ENCODE measurements around the gene UBE2S. TPM values are rescaled to one million over a fixed set of nuclear protein-coding genes. Genes with fewer than 3 reads are reported as not detected.
"Not testable (repeated sequence)": the region's sequence is repeated elsewhere in the genome, so short reads cannot be mapped to it uniquely, and the experiment has no call there.

UBE2S gene
- total RNA-seq, 2 experiments from 2014 or later = 333 to 353 TPM

- no peak for ATAC-seq
- no peak overlapping the region for H3K27ac Mint-ChIP-seq
These were observed 5.1 kb downstream of the UBE2S start for GRCh38 chr19:55402509-55402908.

GRCh38 chr19:55401390-55401789, 6.2 kb downstream of the UBE2S start:
- H3K27me3 Mint-ChIP-seq (ENCODE audit: low read depth); H3K4me3 Mint-ChIP-seq; DNase-seq; H3K27ac Mint-ChIP-seq; H3K9me3 Mint-ChIP-seq (ENCODE audit: insufficient read depth); ATAC-seq; CTCF ChIA-PET: not testable (repeated sequence)
- Mint-ChIP-seq H3K36me3 (ENCODE audit: low read depth) (peaks cover 63% of the 10 kb centered on the region), H3K4me1 (ENCODE audit: low read depth) (peaks cover 51% of the 10 kb centered on the region)
- POLR2A ChIA-PET = interaction anchor here (10.8 kb wide), 1 partner anchor 13 kb away, joined by 213 read pairs; the partner anchor contains the start of genes RPL28 and TMEM238

More at GRCh38 chr19:55402509-55402908, 5.1 kb downstream of the UBE2S start:
- ChIA-PET POLR2A (interaction anchor here (0.5 to 10.8 kb wide), 4 partner anchors 14 to 99 kb away, joined by 3 to 213 read pairs (median 3); partner anchors contain the start of genes KMT5C, RPL28 and TMEM238), CTCF (interaction anchor here (1.1 kb wide), 1 partner anchor 15 kb away, joined by 3 read pairs; no protein-coding TSS in a partner anchor)
- no peak overlapping the region for H3K4me3 Mint-ChIP-seq
- DNase-seq = no peak
- no peaks in the 10 kb centered on the region for H3K27me3 Mint-ChIP-seq (ENCODE audit: low read depth)
- H3K4me1 Mint-ChIP-seq (ENCODE audit: low read depth) = peaks cover 54% of the 10 kb centered on the region
- H3K36me3 Mint-ChIP-seq (ENCODE audit: low read depth) = peaks cover 70% of the 10 kb centered on the region
- no peaks in the 10 kb centered on the region for H3K9me3 Mint-ChIP-seq (ENCODE audit: insufficient read depth)

DNA sequence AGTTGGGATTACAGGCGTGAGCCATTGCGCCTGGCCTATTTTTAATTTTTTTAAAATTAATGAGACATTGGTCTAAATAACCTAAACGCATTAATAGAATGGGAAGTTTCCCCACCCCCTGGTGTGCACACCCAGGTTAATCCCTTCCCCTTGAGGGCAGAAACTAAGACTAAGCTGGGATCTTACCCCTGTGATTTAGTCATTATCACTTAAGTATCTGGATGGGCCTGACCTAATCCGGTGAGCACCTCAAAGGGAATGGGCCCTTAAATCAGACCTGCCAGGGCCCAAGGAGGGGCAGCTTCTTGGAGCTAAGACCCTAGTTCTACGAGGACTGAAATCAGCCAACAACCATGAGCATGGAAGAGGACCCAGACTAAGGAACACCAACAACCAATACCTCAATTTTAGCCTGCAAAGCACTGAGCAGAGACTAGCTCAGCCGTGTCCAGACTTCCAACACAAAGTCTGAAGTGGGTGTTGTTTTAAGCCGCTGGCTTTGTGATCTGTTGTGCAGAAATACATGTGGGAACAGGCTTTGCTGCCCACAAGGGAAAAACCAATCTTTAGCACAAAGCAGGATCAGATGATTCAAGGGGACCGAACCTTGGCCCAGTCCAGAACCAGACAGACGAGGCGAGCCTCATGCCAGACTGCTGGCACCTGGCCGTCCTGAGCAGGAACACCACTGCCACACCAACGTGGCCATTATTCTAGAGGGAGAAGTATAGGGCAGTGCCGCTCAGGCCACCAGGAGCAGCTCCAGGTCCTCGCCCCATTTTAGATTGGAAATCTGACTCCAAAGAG, 7.1 kb downstream of the UBE2S start:
- peaks cover 42% of the 10 kb centered on the region for H3K4me1 Mint-ChIP-seq (ENCODE audit: low read depth)
- no peak for DNase-seq
- no peak overlapping the region for H3K4me3 Mint-ChIP-seq
- no peaks in the 10 kb centered on the region for H3K9me3 Mint-ChIP-seq (ENCODE audit: insufficient read depth)
- H3K27ac Mint-ChIP-seq = no peak overlapping the region
- H3K36me3 Mint-ChIP-seq (ENCODE audit: low read depth) = peaks cover 54% of the 10 kb centered on the region
- ChIA-PET POLR2A (interaction anchor here (10.8 kb wide), 1 partner anchor 12 kb away, joined by 213 read pairs; the partner anchor contains the start of genes RPL28 and TMEM238), CTCF (no interaction called here)
- no peaks in the 10 kb centered on the region for H3K27me3 Mint-ChIP-seq (ENCODE audit: low read depth)
- no peak for ATAC-seq

- DNase-seq (no peak), ATAC-seq (no peak)
- Mint-ChIP-seq H3K27ac (peak overlapping the region; percentile 40), H3K27me3 (ENCODE audit: low read depth) (no peaks in the 10 kb centered on the region), H3K4me1 (ENCODE audit: low read depth) (peaks cover 31% of the 10 kb centered on the region), H3K9me3 (ENCODE audit: insufficient read depth) (no peaks in the 10 kb centered on the region), H3K4me3 (no peak overlapping the region), H3K36me3 (ENCODE audit: low read depth) (peaks cover 38% of the 10 kb centered on the region)
- POLR2A ChIA-PET = interaction anchor here (0.6 to 10.8 kb wide), 5 partner anchors 8 to 933 kb away, joined by 3 to 213 read pairs (median 3); partner anchors contain the start of genes KMT5C, RPL28, TMEM238 and UBE2S
- CTCF ChIA-PET = no interaction called here
These were observed 9.2 kb downstream of the UBE2S start for GRCh38 chr19:55398200-55398925.

- CTCF ChIA-PET = no interaction called here
These were observed 14.5 kb downstream of the UBE2S start for GRCh38 chr19:55392820-55393761.

DNA sequence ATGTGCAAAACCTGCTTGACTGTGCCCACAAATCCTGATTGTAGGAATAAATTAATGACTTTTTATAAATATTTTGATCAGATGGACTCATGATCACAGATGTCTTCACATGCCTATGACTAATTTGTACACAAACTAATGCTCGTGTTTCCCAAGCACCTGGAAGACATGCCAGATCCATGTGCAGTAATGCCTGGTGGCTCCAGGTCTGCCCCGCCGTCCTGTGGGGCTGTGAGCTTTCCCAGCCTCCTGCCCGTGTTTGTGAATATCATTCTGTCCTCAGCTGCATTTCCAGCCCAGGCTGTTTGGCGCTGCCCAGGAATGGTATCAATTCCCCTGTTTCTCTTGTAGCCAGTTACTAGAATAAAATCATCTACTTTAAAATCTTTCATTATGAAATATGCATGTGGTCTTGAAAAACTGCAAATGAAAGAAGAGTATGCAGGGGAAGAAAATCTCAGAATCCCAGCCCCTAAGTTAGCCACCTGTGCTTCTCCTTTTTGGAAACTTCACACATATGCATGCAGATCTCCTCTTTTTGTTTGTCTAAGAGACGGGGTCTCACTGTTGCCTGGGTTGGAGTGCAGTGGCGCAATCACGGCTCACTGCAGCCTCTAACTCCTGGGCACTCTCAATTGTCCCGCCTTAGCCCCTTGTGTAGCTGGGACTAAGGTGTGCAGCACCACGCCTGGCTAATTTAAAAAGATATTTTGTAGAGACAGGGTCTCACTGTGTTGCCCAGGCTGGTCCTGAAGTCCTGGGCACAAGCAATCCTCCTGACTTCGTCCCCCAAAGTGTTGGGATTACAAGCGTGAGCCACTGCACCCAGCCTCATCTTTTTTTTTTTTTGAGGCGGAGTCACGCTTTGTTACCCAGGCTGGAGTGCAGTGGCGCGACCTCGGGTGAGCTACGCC, 15.6 kb downstream of the UBE2S start:
- no peak for ATAC-seq
- no peak overlapping the region for H3K4me3 Mint-ChIP-seq
- no peak overlapping the region for H3K27ac Mint-ChIP-seq

More at GRCh38 chr19:55392820-55393761, 14.5 kb downstream of the UBE2S start:
- Mint-ChIP-seq H3K27ac (no peak overlapping the region), H3K4me1 (ENCODE audit: low read depth) (peaks cover 29% of the 10 kb centered on the region), H3K4me3 (no peak overlapping the region), H3K36me3 (ENCODE audit: low read depth) (peaks cover 29% of the 10 kb centered on the region), H3K9me3 (ENCODE audit: insufficient read depth) (no peaks in the 10 kb centered on the region), H3K27me3 (ENCODE audit: low read depth) (no peaks in the 10 kb centered on the region)
- POLR2A ChIA-PET = interaction anchor here (14.2 kb wide), 1 partner anchor 10 kb away, joined by 213 read pairs; the partner anchor contains the start of gene UBE2S
- ATAC-seq = no peak
- DNase-seq = no peak

GRCh38 chr19:55391191-55391670, 16.4 kb downstream of the UBE2S start:
- Mint-ChIP-seq H3K27ac (no peak overlapping the region), H3K4me1 (ENCODE audit: low read depth) (peaks cover 41% of the 10 kb centered on the region), H3K27me3 (ENCODE audit: low read depth) (no peaks in the 10 kb centered on the region), H3K4me3 (no peak overlapping the region), H3K9me3 (ENCODE audit: insufficient read depth) (no peaks in the 10 kb centered on the region), H3K36me3 (ENCODE audit: low read depth) (peaks cover 47% of the 10 kb centered on the region)
- CTCF ChIA-PET = no interaction called here
- POLR2A ChIA-PET = interaction anchor here (14.2 kb wide), 1 partner anchor 12 kb away, joined by 213 read pairs; the partner anchor contains the start of gene UBE2S
- no peak for ATAC-seq
- DNase-seq = no peak

More for the DNA sequence above, 15.6 kb downstream of the UBE2S start:
- ChIA-PET CTCF (no interaction called here), POLR2A (interaction anchor here (14.2 kb wide), 1 partner anchor 11 kb away, joined by 213 read pairs; the partner anchor contains the start of gene UBE2S)
- Mint-ChIP-seq H3K9me3 (ENCODE audit: insufficient read depth) (no peaks in the 10 kb centered on the region), H3K27me3 (ENCODE audit: low read depth) (no peaks in the 10 kb centered on the region), H3K4me1 (ENCODE audit: low read depth) (peaks cover 36% of the 10 kb centered on the region), H3K36me3 (ENCODE audit: low read depth) (peaks cover 40% of the 10 kb centered on the region)
- no peak for DNase-seq

- H3K27ac Mint-ChIP-seq = peak overlapping the region; percentile 68
- POLR2A ChIA-PET = interaction anchor here (14.2 kb wide), 1 partner anchor 12 kb away, joined by 213 read pairs; the partner anchor contains the start of gene UBE2S
- peaks cover 54% of the 10 kb centered on the region for H3K36me3 Mint-ChIP-seq (ENCODE audit: low read depth)
- H3K9me3 Mint-ChIP-seq (ENCODE audit: insufficient read depth) = no peaks in the 10 kb centered on the region
- no peak overlapping the region for H3K4me3 Mint-ChIP-seq
- CTCF ChIA-PET = no interaction called here
- H3K27me3 Mint-ChIP-seq (ENCODE audit: low read depth) = no peaks in the 10 kb centered on the region
- ATAC-seq (no peak), DNase-seq (no peak)
- H3K4me1 Mint-ChIP-seq (ENCODE audit: low read depth) = peaks cover 41% of the 10 kb centered on the region
These were observed 17.1 kb downstream of the UBE2S start for GRCh38 chr19:55390461-55390880.

- CTCF ChIA-PET = no interaction called here
- POLR2A ChIA-PET = interaction anchor here (0.6 to 14.2 kb wide), 3 partner anchors 13 to 148 kb away, joined by 3 to 213 read pairs (median 5); partner anchors contain the start of genes KMT5C and UBE2S
These were observed 17.9 kb downstream of the UBE2S start for GRCh38 chr19:55389386-55390317.

More at GRCh38 chr19:55389386-55390317, 17.9 kb downstream of the UBE2S start:
- Mint-ChIP-seq H3K4me1 (ENCODE audit: low read depth) (peaks cover 44% of the 10 kb centered on the region), H3K27me3 (ENCODE audit: low read depth) (no peaks in the 10 kb centered on the region), H3K4me3 (no peak overlapping the region), H3K27ac (peak overlapping the region; percentile 46), H3K36me3 (ENCODE audit: low read depth) (peaks cover 54% of the 10 kb centered on the region), H3K9me3 (ENCODE audit: insufficient read depth) (no peaks in the 10 kb centered on the region)
- DNase-seq = no peak
- no peak for ATAC-seq
